K562 (cell line): Measurements from ENCODE around the gene NAP1L4. TPM values are rescaled to one million over a fixed set of nuclear protein-coding genes. Genes with fewer than 3 reads are reported as not detected.

Experiments
- ATAC-seq: fragments of 200-7000 bp; cut with Tn5 transposase; 3 replicates; pipeline ENCODE4 v1.9.1; 2020; ENCODE audit warnings: moderate library complexity
- BruUV-seq: library from RNA; stranded (reverse); fragments of 400-500 nt; replicated peaks from 2 replicates; lab custom pipeline; 2021; lab: Mats Ljungman, UMichigan
- CTCF ChIA-PET: fragments of 300-600 bp; formaldehyde crosslinking; extraction: SDS; loops from one replicate; lab custom pipeline; 2021; ENCODE audit warnings: low intra/inter-chr PET ratio; lab: Yijun Ruan, JAX
- POLR2A ChIA-PET: fragments of 300-600, 350-650 bp; sonication (Branson Sonifier 250); formaldehyde crosslinking; extraction: SDS; loops from one replicate; lab custom pipeline; 2021; ENCODE audit warnings: antibody characterized with exemption, inconsistent platforms; lab: Yijun Ruan, JAX
- DNase-seq, 4 experiments: peaks; one replicate each; pipeline versions ENCODE4 v3.0.0 to v3.0.0-alpha.2; 2011 to 2018; ENCODE audit warnings: low spot score in 3 of 4, mixed read lengths in 3 of 4; ENCODE audit errors: extremely low read depth in 1 of 4
- FAIRE-seq: peaks from 2 replicates; lab custom pipeline; 2011; peaks lifted over from hg19 to GRCh38; lab: Jason Lieb, UNC
- H2AFZ ChIP-seq: 2 replicates; pipeline ENCODE4 v1.6.0; 2011; ENCODE audit warnings: low read depth, low read length, control low read depth, inconsistent platforms
- H3K27ac ChIP-seq: fragments of 200-600 bp; 3 replicates; pipeline ENCODE4 v1.8.0; 2011; ENCODE audit warnings: low read depth, mild to moderate bottlenecking, control low read depth, inconsistent platforms, low read length, moderate library complexity, mixed read lengths; ENCODE audit errors: extremely low read depth
- H3K27me3 ChIP-seq, 2 experiments: fragments of 300-600 bp in 1 of 2; 2 replicates in 1 of 2; 3 replicates in 1 of 2; pipeline versions ENCODE4 v1.6.0 to v1.8.0; 2011; ENCODE audit warnings: inconsistent platforms in 2 of 2, low read length in 2 of 2, mild to moderate bottlenecking in 1 of 2, mixed read lengths in 1 of 2, moderate library complexity in 1 of 2; ENCODE audit not compliant: control insufficient read depth in 2 of 2, insufficient read depth in 2 of 2
- H3K36me3 ChIP-seq: fragments of 300-600 bp; 3 replicates; pipeline ENCODE4 v1.8.0; 2011; ENCODE audit warnings: mild to moderate bottlenecking, low read length, inconsistent platforms; ENCODE audit not compliant: control insufficient read depth, insufficient read depth
- H3K4me1 ChIP-seq, 2 experiments: fragments of 200-600 bp in 1 of 2; replicated peaks in 1 of 2; 2 replicates in 1 of 2; 3 replicates in 1 of 2; pipeline versions ENCODE4 v1.5.1 to v1.8.0; 2011; ENCODE audit warnings: inconsistent platforms in 2 of 2, low read length in 2 of 2, mild to moderate bottlenecking in 1 of 2, mixed read lengths in 1 of 2, moderate library complexity in 1 of 2; ENCODE audit not compliant: control insufficient read depth in 2 of 2, insufficient read depth in 2 of 2
- H3K4me2 ChIP-seq: 2 replicates; pipeline ENCODE4 v1.6.1; 2011; ENCODE audit warnings: low read length, control low read depth, inconsistent platforms, mixed read lengths; ENCODE audit not compliant: insufficient read depth
- H3K4me3 ChIP-seq: fragments of 200-600 bp; sonication (generic), shearing (Covaris generic); 2 replicates; pipeline ENCODE4 v1.5.1; 2016; ENCODE audit warnings: control low read depth, inconsistent platforms
- H3K79me2 ChIP-seq: fragments of 200-600 bp; 3 replicates; pipeline ENCODE4 v1.8.0; 2011; ENCODE audit warnings: low read length, inconsistent platforms; ENCODE audit not compliant: control insufficient read depth, insufficient read depth
- H3K9ac ChIP-seq, 2 experiments: 2 replicates each; pipeline versions ENCODE4 v1.6.0 to v1.6.1; 2011; ENCODE audit warnings: low read depth in 2 of 2, low read length in 2 of 2, control low read depth in 1 of 2, inconsistent platforms in 1 of 2, mild to moderate bottlenecking in 1 of 2, mixed read lengths in 1 of 2; ENCODE audit not compliant: insufficient read depth in 1 of 2
- H3K9me1 ChIP-seq: one replicate; pipeline ENCODE4 v1.6.0; 2011; ENCODE audit warnings: inconsistent platforms, mild to moderate bottlenecking, low read length, moderate library complexity; ENCODE audit not compliant: control insufficient read depth, insufficient read depth
- H3K9me3 ChIP-seq: replicated peaks from 2 replicates; pipeline ENCODE4 v1.5.1; 2011; ENCODE audit warnings: low read depth, low read length, inconsistent platforms; ENCODE audit not compliant: control insufficient read depth, insufficient read depth
- H4K20me1 ChIP-seq: replicated peaks from 2 replicates; pipeline ENCODE4 v1.6.1; 2011; ENCODE audit warnings: low read length, inconsistent platforms, mixed read lengths; ENCODE audit not compliant: control insufficient read depth, insufficient read depth
- E4F1 ChIP-seq: fragments of 250-450 bp; sonication (Bioruptor Pico); IDR thresholded peaks from 2 replicates; pipeline ENCODE4 v1.5.0; 2021; ENCODE audit warnings: mild to moderate bottlenecking, borderline replicate concordance
- EP400 ChIP-seq: fragments of 450-650 bp; IDR thresholded peaks from 2 replicates; pipeline ENCODE4 v1.6.1; 2017; ENCODE audit warnings: antibody characterized with exemption, mild to moderate bottlenecking, moderate library complexity
- GABPB1 ChIP-seq: sonication (generic); formaldehyde crosslinking; IDR thresholded peaks from 2 replicates; pipeline ENCODE4 v1.8.0; 2022; ENCODE audit warnings: mild to moderate bottlenecking, missing genetic modification reagents
- HOXB6 ChIP-seq: fragments of 250-450 bp; sonication (Bioruptor Pico); IDR thresholded peaks from 2 replicates; pipeline ENCODE4 v1.5.1; 2022; ENCODE audit warnings: mild to moderate bottlenecking, borderline replicate concordance
- NFATC3 ChIP-seq: fragments of 450-650 bp; IDR thresholded peaks from 2 replicates; pipeline ENCODE4 v1.6.1; 2017; ENCODE audit warnings: mild to moderate bottlenecking
- POLR2G ChIP-seq: fragments of 200-400 bp; formaldehyde crosslinking; IDR thresholded peaks from 2 replicates; pipeline ENCODE4 v1.6.1; 2017; ENCODE audit warnings: low read depth, mild to moderate bottlenecking, antibody characterized with exemption, low read length, moderate library complexity
- POU5F1 ChIP-seq: fragments of 150-350 bp; IDR thresholded peaks from 2 replicates; pipeline ENCODE4 v1.6.1; 2014; ENCODE audit warnings: borderline replicate concordance, low read length, low read depth, mild to moderate bottlenecking; ENCODE audit not compliant: partially characterized antibody
- SNAPC5 ChIP-seq: fragments of 250-450 bp; sonication (Bioruptor Pico); IDR thresholded peaks from 2 replicates; pipeline ENCODE4 v1.8.0; 2021; ENCODE audit warnings: moderate library complexity, mild to moderate bottlenecking, inconsistent platforms
- XRCC3 ChIP-seq: fragments of 450-650 bp; IDR thresholded peaks from 2 replicates; pipeline ENCODE4 v1.6.1; 2017; ENCODE audit warnings: mild to moderate bottlenecking, moderate library complexity
- ZFP36 ChIP-seq: fragments of 150-350 bp; IDR thresholded peaks from 2 replicates; pipeline ENCODE4 v1.6.1; 2018; ENCODE audit warnings: low read length, low read depth; ENCODE audit not compliant: partially characterized antibody
- ZNF253 ChIP-seq: fragments of 250-450 bp; sonication (Bioruptor Pico); conservative IDR thresholded peaks from 2 replicates; pipeline ENCODE4 v1.6.1; 2021; ENCODE audit warnings: mild to moderate bottlenecking
- ZNF3 ChIP-seq: fragments of 250-450 bp; sonication (Bioruptor Pico); IDR thresholded peaks from 2 replicates; pipeline ENCODE4 v1.5.0; 2021; ENCODE audit warnings: mild to moderate bottlenecking, moderate library complexity
- ZNF644 ChIP-seq: fragments of 200-800 bp; sonication (Bioruptor generic); IDR thresholded peaks from 2 replicates; pipeline ENCODE4 v1.6.1; 2016; ENCODE audit warnings: low read depth, missing genetic modification characterization, missing compliant biosample characterization
- WGBS: fragments of 100-300 bp; shearing (Covaris generic); methylation state at CpG from one replicate; pipeline ENCODE4 v1.1.6; 2016; ENCODE audit warnings: low coverage, mixed read lengths; ENCODE audit not compliant: insufficient coverage; ENCODE audit errors: missing lambda C conversion rate; 5-methylcytosine and 5-hydroxymethylcytosine counted together
- in situ Hi-C: fragments of 300-500 bp; cut with MboI; formaldehyde crosslinking; loops from 4 replicates; pipeline ENCODE4 v1.15.0; 2018; ENCODE audit warnings: inconsistent platforms, mixed read lengths
- intact Hi-C: fragments of 100-400 bp; cut with micrococcal nuclease; formaldehyde crosslinking; loops from 2 replicates; pipeline ENCODE4 v1.14.2; 2022
- polyA plus RNA-seq, 8 experiments: library from polyadenylated mRNA; depleted of rRNA in 4 of 8; stranded (reverse) in 5 of 8; unstranded in 3 of 8; fragments of >200 nt; fragmentation: Nextera tagmentation in 2 of 8; fragmentation: Illumina TruSeq in 1 of 8; extraction: Ambion mirVana in 2 of 8; extraction: Trizol in 1 of 8; gene quantifications; 2 replicates each; pipeline versions ENCODE4 v1.2.1 to v1.2.3, GENCODE V29; 2011 to 2014; ENCODE audit warnings: inconsistent platforms in 1 of 8, missing spikeins in 1 of 8
- total RNA-seq, 7 experiments: library from RNA; depleted of rRNA in 6 of 7; stranded (reverse); fragments of >200 nt in 6 of 7; fragmentation: Illumina TruSeq in 2 of 7; extraction: Trizol in 2 of 7; gene quantifications; 2 replicates each; pipeline versions ENCODE4 v1.2.1 to v1.2.3, GENCODE V29; 2011 to 2021; ENCODE audit warnings: low replicate concordance in 1 of 7
- TF ChIP-seq, protein P1 (sequence below), 2 experiments: IDR thresholded peaks; 2 replicates each; pipeline ENCODE4 v1.6.1; 2011; ENCODE audit warnings: borderline replicate concordance in 1 of 2, control low read depth in 1 of 2, low read depth in 1 of 2, low read length in 1 of 2, mild to moderate bottlenecking in 1 of 2, mixed read lengths in 1 of 2, moderate library complexity in 1 of 2; ENCODE audit not compliant: insufficient read depth in 1 of 2, insufficient read length in 1 of 2, poor library complexity in 1 of 2, severe bottlenecking in 1 of 2; ENCODE audit errors: extremely low read depth in 1 of 2

NAP1L4 gene
- total and polyA plus RNA-seq, 9 of the 15 experiments (the other 6 are each of a cell fraction or from before 2014, with no cell fraction given) = 34.1 to 237 (median 179) TPM

DNA sequence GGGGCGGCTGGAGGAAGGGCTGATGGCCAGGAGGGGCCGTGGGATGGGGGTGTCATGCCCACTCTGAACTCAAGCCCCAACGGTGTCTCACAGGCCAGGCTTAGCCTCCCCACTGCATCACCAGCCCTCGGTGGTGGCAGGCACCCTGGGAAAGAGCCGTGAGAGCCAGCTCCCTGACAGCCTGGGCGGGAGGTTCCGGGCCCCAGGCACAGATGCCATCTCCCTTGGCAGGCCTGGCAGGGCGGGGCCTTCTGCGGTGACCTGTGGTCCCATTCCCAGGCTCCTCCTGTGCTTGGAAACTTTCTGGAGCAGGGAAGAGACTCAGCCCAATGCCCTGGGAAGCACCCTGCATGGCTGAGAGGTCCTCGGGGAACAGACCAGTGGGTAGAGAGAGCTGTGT, 67.7 kb downstream of the NAP1L4 start (continued):
- no peak for TF ChIP-seq E4F1
- TF ChIP-seq, all 486 proteins: peak for 1

GRCh38 chr11:2923446-2924375, 68.4 kb downstream of the NAP1L4 start:
- H3K9me3 ChIP-seq = no peaks in the 10 kb centered on the region
- intact Hi-C loops (no loop called here), in situ Hi-C loops (no loop called here)
- H3K36me3 ChIP-seq = no peaks in the 10 kb centered on the region
- no peak overlapping the region for H2AFZ ChIP-seq
- peak overlapping the region in 1 of 2 experiments; percentile 64; a peak in 2 of 4 replicates for H3K9ac ChIP-seq
- FAIRE-seq (no peak), ATAC-seq (no peak; the same call in 1 of the 3 replicates), DNase-seq (no peak)
- TF ChIP-seq ZNF3 (CRISPR knock-in tag) (no peak), NFATC3 (no peak), HOXB6 (CRISPR knock-in tag) (no peak), ZFP36 (peak; percentile 86), GABPB1 (CRISPR knock-in tag) (no peak), POU5F1 (no peak), EP400 (no peak), XRCC3 (no peak), POLR2G (peak; percentile 43), ZNF253 (CRISPR knock-in tag) (no peak), ZNF644 (no peak), SNAPC5 (no peak)
- TF ChIP-seq, protein P1, sequence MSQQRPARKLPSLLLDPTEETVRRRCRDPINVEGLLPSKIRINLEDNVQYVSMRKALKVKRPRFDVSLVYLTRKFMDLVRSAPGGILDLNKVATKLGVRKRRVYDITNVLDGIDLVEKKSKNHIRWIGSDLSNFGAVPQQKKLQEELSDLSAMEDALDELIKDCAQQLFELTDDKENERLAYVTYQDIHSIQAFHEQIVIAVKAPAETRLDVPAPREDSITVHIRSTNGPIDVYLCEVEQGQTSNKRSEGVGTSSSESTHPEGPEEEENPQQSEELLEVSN (IDR thresholded peaks at IDR 0.05; ENCODE audit: borderline replicate concordance in 1 of 2, extremely low read depth in 1 of 2, insufficient read depth in 1 of 2, insufficient read length in 1 of 2, low read depth in 1 of 2, low read length in 1 of 2, poor library complexity in 1 of 2, severe bottlenecking in 1 of 2) = no peak
- CTCF ChIA-PET = no interaction called here
- H3K27ac ChIP-seq = no peak overlapping the region
- POLR2A ChIA-PET = interaction anchor here (1.1 to 1.7 kb wide), 2 partner anchors 9 to 58 kb away, joined by 6 read pairs; no protein-coding TSS in a partner anchor
- no TSS peak for BruUV-seq
- H3K27me3 ChIP-seq = no peaks in the 10 kb centered on the region
- H4K20me1 ChIP-seq = peaks cover 11% of the 10 kb centered on the region; the same call in 1 of the 2 replicates
- H3K4me2 ChIP-seq = no peak overlapping the region
- H3K79me2 ChIP-seq = peaks cover 11% of the 10 kb centered on the region; the same call in 2 of the 3 replicates
- WGBS = 49% methylated on average over 21 of the region's 22 CpGs
- no peak overlapping the region for H3K4me3 ChIP-seq
- no peaks in the 10 kb centered on the region for H3K9me1 ChIP-seq
- peaks cover 4 to 63% of the 10 kb centered on the region in 2 experiments; a peak in 4 of 5 replicates for H3K4me1 ChIP-seq
